LNCaP clone FGC (cell line): ENCODE measurements around the gene AKR1C3.

Experiments
- DNase-seq: peaks from one replicate; pipeline ENCODE4 v3.0.0-alpha.2; 2011; ENCODE audit warnings: low read depth
- H3K4me3 ChIP-seq: 2 replicates; pipeline ENCODE4 v1.5.1; 2011; ENCODE audit warnings: mild to moderate bottlenecking, low read depth, low read length, control low read depth
- TF ChIP-seq, protein P1 (sequence below): IDR thresholded peaks from 2 replicates; pipeline ENCODE4 v1.5.1; 2012; ENCODE audit warnings: mild to moderate bottlenecking; ENCODE audit not compliant: control insufficient read depth, insufficient read depth; ENCODE audit errors: extremely low read depth

The AKR1C3 gene

DNA sequence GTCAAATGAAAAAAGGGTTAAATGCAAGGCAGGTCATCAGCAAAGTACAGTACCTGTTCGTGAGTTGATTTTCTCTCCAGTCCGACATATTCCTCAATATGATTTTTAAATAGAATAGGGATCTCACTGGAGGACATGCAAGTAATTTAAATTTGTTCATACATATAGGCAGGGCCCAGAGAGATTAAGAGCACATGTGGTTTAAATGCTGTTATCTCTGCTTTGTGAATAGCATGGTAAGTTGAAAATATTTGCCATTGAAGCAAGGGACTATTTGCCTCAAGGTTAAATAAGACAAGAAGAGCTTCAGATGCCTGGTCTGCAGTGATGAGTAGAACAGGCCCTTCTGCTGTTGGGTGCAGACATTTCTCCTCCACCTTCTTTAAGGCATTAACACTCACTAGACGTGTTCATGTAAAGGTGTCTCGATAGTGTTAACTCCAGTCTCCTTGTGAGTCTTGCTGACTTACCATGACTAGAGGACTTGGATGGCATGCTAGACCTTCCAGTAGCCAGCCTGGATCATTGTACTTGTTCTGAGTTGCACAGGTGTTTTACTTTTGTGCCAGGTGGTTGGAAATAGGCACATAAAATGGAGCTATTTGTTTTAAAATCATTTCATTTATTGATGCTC lies 15.6 kb upstream of the AKR1C3 start:
- TF ChIP-seq, protein P1, sequence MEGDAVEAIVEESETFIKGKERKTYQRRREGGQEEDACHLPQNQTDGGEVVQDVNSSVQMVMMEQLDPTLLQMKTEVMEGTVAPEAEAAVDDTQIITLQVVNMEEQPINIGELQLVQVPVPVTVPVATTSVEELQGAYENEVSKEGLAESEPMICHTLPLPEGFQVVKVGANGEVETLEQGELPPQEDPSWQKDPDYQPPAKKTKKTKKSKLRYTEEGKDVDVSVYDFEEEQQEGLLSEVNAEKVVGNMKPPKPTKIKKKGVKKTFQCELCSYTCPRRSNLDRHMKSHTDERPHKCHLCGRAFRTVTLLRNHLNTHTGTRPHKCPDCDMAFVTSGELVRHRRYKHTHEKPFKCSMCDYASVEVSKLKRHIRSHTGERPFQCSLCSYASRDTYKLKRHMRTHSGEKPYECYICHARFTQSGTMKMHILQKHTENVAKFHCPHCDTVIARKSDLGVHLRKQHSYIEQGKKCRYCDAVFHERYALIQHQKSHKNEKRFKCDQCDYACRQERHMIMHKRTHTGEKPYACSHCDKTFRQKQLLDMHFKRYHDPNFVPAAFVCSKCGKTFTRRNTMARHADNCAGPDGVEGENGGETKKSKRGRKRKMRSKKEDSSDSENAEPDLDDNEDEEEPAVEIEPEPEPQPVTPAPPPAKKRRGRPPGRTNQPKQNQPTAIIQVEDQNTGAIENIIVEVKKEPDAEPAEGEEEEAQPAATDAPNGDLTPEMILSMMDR, result no peak
- no peak overlapping the region for H3K4me3 ChIP-seq
- no peak for DNase-seq

DNA sequence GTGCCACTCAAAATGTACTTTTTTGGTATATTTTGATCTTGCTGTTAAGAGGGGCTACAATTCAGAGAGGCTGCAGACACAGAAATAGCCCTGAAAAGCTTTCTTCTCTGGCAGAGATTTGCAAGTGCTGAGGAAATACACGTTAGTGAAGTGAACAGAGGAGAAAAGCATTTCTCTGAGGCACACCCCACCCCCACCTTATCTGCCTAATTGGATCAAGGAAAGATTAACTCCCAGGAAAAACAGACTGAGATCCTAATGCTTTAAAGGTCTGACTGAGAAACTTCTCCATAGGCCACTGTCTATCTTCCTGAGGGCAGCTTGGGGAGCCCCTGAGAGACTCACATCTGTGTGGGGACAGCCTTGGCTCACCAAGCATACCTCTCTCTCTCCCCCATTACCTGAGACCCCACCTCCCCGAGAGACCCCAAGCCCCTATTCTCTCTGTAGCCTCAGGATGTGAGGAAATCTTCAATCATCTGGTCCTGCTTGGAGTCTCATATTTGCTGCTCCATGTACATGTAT lies 14.8 kb upstream of the AKR1C3 start:
- TF ChIP-seq, protein P1, result no peak
- DNase-seq, result no peak
- H3K4me3 ChIP-seq, result no peak overlapping the region

DNA sequence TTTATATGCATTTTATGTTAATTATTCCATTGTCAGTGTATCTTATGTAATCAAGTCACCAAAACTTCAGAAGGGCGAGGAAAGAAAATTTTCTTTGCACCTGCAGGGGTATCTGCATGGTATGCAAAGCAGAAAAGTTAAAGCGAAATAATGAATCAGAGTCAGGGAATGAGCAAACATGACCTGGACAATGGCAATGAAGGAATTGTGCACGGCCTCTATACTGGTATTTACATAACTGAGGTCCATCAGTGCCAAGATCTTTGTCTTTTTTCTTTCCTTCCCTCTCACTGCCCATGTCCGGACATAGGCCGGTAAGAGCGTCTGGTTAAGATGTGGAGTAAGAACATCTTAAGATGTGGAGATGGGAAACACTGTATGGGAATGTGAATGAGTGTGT lies 14.4 kb upstream of the AKR1C3 start:
- DNase-seq, result no peak
- no peak overlapping the region for H3K4me3 ChIP-seq
- TF ChIP-seq, protein P1, result no peak

DNA sequence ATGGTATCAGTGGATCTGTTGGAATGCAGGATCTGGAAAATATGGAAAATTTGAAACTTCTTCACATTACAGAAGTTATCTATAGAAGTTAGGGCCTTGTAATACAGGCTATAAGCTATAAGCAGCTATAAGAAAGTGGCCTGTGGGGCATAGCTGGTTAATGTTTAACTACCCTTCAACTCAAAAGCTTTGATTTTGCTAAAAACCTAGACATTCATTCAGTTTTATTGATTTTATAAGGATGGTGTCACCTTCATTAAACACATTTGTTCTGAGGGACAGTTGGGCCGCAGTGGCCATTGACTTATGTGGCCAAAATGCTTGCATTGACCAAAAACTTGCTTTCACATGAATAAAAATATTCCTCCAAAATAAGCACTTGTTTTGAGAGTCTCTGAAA lies 13.1 kb upstream of the AKR1C3 start:
- TF ChIP-seq, protein P1, result no peak
- no peak overlapping the region for H3K4me3 ChIP-seq
- DNase-seq, result no peak

DNA sequence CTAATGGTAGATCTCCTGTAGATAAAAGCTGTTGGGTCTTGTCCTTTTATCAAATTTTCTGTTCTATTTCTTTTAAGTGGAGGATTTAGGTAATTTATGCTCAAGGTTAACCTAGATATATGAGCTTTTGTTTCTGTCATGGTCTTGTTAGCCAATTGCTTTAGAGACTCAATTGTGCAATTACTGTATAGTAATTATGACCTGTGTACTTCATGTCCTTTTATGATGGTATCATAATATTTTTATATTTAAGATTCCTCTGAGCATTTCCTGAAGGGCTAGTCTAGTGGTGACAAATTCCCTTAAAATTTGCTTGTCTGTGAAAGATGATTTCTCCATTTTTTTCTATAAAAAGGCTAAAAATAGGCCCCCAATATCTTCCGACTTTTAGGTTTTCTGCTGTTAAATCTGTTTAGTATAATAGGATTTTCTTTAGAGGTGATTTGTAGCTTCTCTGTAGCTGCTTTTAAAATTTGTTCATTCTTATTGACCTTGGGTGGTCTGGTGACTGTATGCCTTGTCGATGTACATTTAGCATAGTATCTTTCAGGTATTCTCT lies 5.4 kb upstream of the AKR1C3 start:
- TF ChIP-seq, protein P1, result no peak
- no peak for DNase-seq
- H3K4me3 ChIP-seq, result no peak overlapping the region

DNA sequence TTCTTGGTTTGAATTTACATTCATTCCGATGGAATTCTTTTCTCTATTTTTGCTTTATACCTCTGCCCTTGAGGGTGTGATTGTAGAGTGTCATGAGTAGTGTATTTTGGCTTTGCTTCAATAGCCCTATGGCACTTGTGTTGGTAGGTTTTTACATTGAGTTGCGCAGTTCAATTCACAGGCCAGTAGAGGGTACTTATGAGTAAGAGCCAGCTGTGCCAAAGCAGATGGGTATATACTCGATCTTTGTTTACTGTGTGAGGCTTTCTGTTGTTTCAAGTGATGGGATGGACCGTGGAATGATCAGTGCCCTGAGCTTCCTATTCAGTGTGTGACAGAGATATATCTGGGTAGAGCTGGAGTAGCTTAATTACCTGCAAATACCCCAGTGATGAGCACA lies 4.3 kb upstream of the AKR1C3 start:
- TF ChIP-seq, protein P1, result peak; percentile 71
- peak; percentile 65 for DNase-seq
- no peak overlapping the region for H3K4me3 ChIP-seq

DNA sequence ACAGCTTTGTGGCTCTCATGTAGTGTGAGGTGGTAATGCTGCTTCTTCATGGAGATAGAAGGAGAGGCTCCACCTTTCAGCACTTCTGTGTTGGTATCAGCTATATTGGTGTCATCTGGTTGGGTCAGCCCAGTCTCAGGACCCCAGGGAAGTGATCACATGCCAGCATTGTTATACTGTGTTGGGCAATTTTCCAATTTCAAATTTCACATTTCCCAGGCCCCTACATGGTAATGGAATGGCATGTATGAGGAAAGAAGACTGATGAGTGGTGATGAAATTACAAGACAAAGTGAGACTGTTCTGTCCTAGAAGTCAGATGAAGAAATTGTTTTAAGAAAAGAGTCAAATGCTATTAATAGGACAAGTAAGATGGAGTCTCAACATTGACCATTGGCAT lies 3.7 kb upstream of the AKR1C3 start:
- no peak for DNase-seq
- H3K4me3 ChIP-seq, result no peak overlapping the region
- TF ChIP-seq, protein P1, result no peak
